Keratinocyte (primary cell): Measurements from ENCODE around the gene CCDC88B. TPM values are rescaled to one million over a fixed set of nuclear protein-coding genes. Genes with fewer than 3 reads are reported as not detected.

Experiments
- DNase-seq: peaks from one replicate; pipeline ENCODE4 v3.0.0-alpha.2; 2011; ENCODE audit warnings: low read depth, missing footprints, low spot score
- FAIRE-seq: peaks from 2 replicates; lab custom pipeline; 2011; peaks lifted over from hg19 to GRCh38; lab: Jason Lieb, UNC
- H2AFZ ChIP-seq: 2 replicates; pipeline ENCODE4 v1.6.0; 2012; ENCODE audit warnings: low read length, control low read depth, inconsistent platforms; ENCODE audit not compliant: control insufficient read depth
- H3K27ac ChIP-seq: 2 replicates; pipeline ENCODE4 v1.5.1; 2011; ENCODE audit warnings: low read length; ENCODE audit not compliant: control insufficient read depth, insufficient read depth
- H3K27me3 ChIP-seq: 3 replicates; pipeline ENCODE4 v1.6.0; 2011; ENCODE audit warnings: low read length; ENCODE audit not compliant: control insufficient read depth, insufficient read depth; ENCODE audit errors: extremely low read depth
- H3K36me3 ChIP-seq, 2 experiments: 2 replicates in 1 of 2; 3 replicates in 1 of 2; pipeline ENCODE4 v1.5.1; 2011; ENCODE audit warnings: low read length in 2 of 2, mild to moderate bottlenecking in 1 of 2; ENCODE audit not compliant: control insufficient read depth in 2 of 2, insufficient read depth in 2 of 2; ENCODE audit errors: extremely low read depth in 1 of 2
- H3K4me1 ChIP-seq: 3 replicates; pipeline ENCODE4 v1.5.1; 2011; ENCODE audit warnings: low read length; ENCODE audit not compliant: control insufficient read depth, insufficient read depth; ENCODE audit errors: extremely low read depth
- H3K4me2 ChIP-seq: 3 replicates; pipeline ENCODE4 v1.6.0; 2011; ENCODE audit warnings: low read depth, low read length; ENCODE audit not compliant: control insufficient read depth, insufficient read depth; ENCODE audit errors: extremely low read depth
- H3K4me3 ChIP-seq, 3 experiments: fragments of 200-600 bp in 1 of 3; sonication (generic) in 1 of 3; 2 replicates in 2 of 3; 3 replicates in 1 of 3; pipeline ENCODE4 v1.5.1; 2011 to 2016; ENCODE audit warnings: low read length in 3 of 3, mild to moderate bottlenecking in 3 of 3, control low read depth in 2 of 3, inconsistent platforms in 1 of 3, low read depth in 1 of 3, mixed read lengths in 1 of 3, mixed run types in 1 of 3, moderate library complexity in 1 of 3; ENCODE audit not compliant: control insufficient read depth in 2 of 3, insufficient read depth in 2 of 3; ENCODE audit errors: extremely low read depth in 1 of 3
- H3K79me2 ChIP-seq: 2 replicates; pipeline ENCODE4 v1.6.0; 2012; ENCODE audit warnings: low read length; ENCODE audit not compliant: control insufficient read depth, insufficient read depth
- H3K9ac ChIP-seq: 3 replicates; pipeline ENCODE4 v1.6.0; 2011; ENCODE audit warnings: low read length; ENCODE audit not compliant: control insufficient read depth, insufficient read depth; ENCODE audit errors: extremely low read depth
- H3K9me1 ChIP-seq: 3 replicates; pipeline ENCODE4 v1.6.0; 2011; ENCODE audit warnings: low read length; ENCODE audit not compliant: control insufficient read depth, insufficient read depth; ENCODE audit errors: extremely low read depth
- H3K9me3 ChIP-seq: 2 replicates; pipeline ENCODE4 v1.5.1; 2012; ENCODE audit warnings: low read depth, low read length; ENCODE audit not compliant: control insufficient read depth
- H4K20me1 ChIP-seq: 3 replicates; pipeline ENCODE4 v1.6.0; 2011; ENCODE audit warnings: low read length; ENCODE audit not compliant: control insufficient read depth, insufficient read depth; ENCODE audit errors: extremely low read depth
- CTCF ChIP-seq, 3 experiments: IDR thresholded peaks in 1 of 3; conservative IDR thresholded peaks in 1 of 3; optimal IDR thresholded peaks in 1 of 3; 2 replicates in 2 of 3; 3 replicates in 1 of 3; pipeline versions ENCODE3 to v1.5.1; 2011; ENCODE audit warnings: low read length in 3 of 3, mild to moderate bottlenecking in 3 of 3, moderate library complexity in 2 of 3, control low read depth in 1 of 3, inconsistent platforms in 1 of 3; ENCODE audit not compliant: insufficient read depth in 2 of 3; ENCODE audit errors: extremely low read depth in 1 of 3
- EZH2 ChIP-seq: IDR thresholded peaks from one replicate; pipeline ENCODE4 v1.6.1; 2012; ENCODE audit warnings: inconsistent platforms, mild to moderate bottlenecking, low read length, moderate library complexity
- dilution Hi-C: fragments of 300-500 bp; cut with MboI; formaldehyde crosslinking; loops from one replicate; pipeline ENCODE4 v1.7.0; 2020; ENCODE audit warnings: low sequenced_read_pairs; ENCODE audit not compliant: extremely low pct_ligation_motif_present
- polyA plus RNA-seq, 5 experiments: library from polyadenylated mRNA; depleted of rRNA in 3 of 5; stranded (reverse) in 3 of 5; stranded (forward) in 1 of 5; unstranded in 1 of 5; fragments of >200 nt; gene quantifications; 1 replicate in 1 of 5; 2 replicates in 3 of 5; 3 replicates in 1 of 5; pipeline versions ENCODE4 v1.2.1 to v1.2.3, GENCODE V29; 2011 to 2012; ENCODE audit warnings: missing spikeins in 2 of 5, low read depth in 1 of 5, low replicate concordance in 1 of 5

The CCDC88B gene
- polyA plus RNA-seq, 1 donor (not counting 4 experiments of a cell fraction or from before 2014, with no cell fraction given): 3.7 TPM

GRCh38 chr11:64361659-64362058 is 21.7 kb downstream of the CCDC88B start:
- H3K9me3 ChIP-seq: no peaks in the 10 kb centered on the region
- H3K27me3 ChIP-seq: no peaks in the 10 kb centered on the region
- no peak overlapping the region for H3K27ac ChIP-seq
- TF ChIP-seq CTCF (optimal IDR thresholded peaks at IDR 0.05 in 1 of 3, IDR thresholded peaks at IDR 0.05 in 1 of 3, conservative IDR thresholded peaks at IDR 0.05 in 1 of 3; ENCODE audit: extremely low read depth in 1 of 3, insufficient read depth in 2 of 3, low read length in 3 of 3): no peak
- TF ChIP-seq EZH2: no peak
- no peak overlapping the region for H2AFZ ChIP-seq
- H3K36me3 ChIP-seq: peaks cover 38 to 46% of the 10 kb centered on the region in 2 experiments
- no peak overlapping the region for H3K4me2 ChIP-seq
- no peak for FAIRE-seq
- H3K4me1 ChIP-seq: peaks cover 39% of the 10 kb centered on the region
- peaks cover 37% of the 10 kb centered on the region for H3K79me2 ChIP-seq
- dilution Hi-C loops: no loop called here
- DNase-seq: no peak
- H3K9ac ChIP-seq: no peak overlapping the region
- H3K4me3 ChIP-seq: no peak overlapping the region
- H3K9me1 ChIP-seq: no peaks in the 10 kb centered on the region
- H4K20me1 ChIP-seq: peaks cover 14% of the 10 kb centered on the region

DNA sequence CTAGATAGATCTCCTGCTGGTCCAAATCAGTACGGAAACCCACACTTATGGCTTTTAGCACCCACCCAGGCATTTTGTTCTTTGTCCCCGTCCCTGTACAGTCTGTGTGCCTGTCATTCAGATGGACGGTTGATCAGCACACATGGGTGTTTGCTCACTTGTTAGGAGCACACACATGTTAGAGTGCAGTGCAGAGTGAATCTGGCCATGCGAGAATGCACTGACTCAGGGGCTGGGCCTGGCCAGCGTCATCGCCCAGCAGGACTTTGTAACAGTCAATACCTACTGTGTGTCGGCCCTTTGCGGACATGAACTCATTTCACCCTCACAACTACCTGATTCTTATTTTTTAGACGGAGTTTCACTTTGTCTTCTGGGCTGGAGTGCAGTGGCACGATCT is 22.3 kb downstream of the CCDC88B start:
- Histone ChIP-seq H3K4me3 (no peak overlapping the region), H4K20me1 (peaks cover 14% of the 10 kb centered on the region), H3K36me3 (peaks cover 38 to 47% of the 10 kb centered on the region in 2 experiments), H3K4me2 (no peak overlapping the region), H3K9me3 (no peaks in the 10 kb centered on the region), H3K9me1 (no peaks in the 10 kb centered on the region), H3K27me3 (no peaks in the 10 kb centered on the region), H3K27ac (no peak overlapping the region), H3K9ac (no peak overlapping the region), H3K79me2 (peaks cover 37% of the 10 kb centered on the region), H2AFZ (no peak overlapping the region), H3K4me1 (peaks cover 35% of the 10 kb centered on the region)
- no peak for FAIRE-seq
- no peak for TF ChIP-seq EZH2
- TF ChIP-seq CTCF (optimal IDR thresholded peaks at IDR 0.05 in 1 of 3, IDR thresholded peaks at IDR 0.05 in 1 of 3, conservative IDR thresholded peaks at IDR 0.05 in 1 of 3; ENCODE audit: extremely low read depth in 1 of 3, insufficient read depth in 2 of 3, low read length in 3 of 3): no peak
- DNase-seq: no peak
- dilution Hi-C loops: no loop called here
